Colon (tissue), 2 donors: ENCODE measurements around the gene C16orf74.

Source experiments
- FAIRE-seq: peaks from 2 replicates; lab custom pipeline; 2012; peaks lifted over from hg19 to GRCh38; lab: Jason Lieb, UNC
- donor health status: control.
- donor health status: control.

C16orf74 gene

DNA sequence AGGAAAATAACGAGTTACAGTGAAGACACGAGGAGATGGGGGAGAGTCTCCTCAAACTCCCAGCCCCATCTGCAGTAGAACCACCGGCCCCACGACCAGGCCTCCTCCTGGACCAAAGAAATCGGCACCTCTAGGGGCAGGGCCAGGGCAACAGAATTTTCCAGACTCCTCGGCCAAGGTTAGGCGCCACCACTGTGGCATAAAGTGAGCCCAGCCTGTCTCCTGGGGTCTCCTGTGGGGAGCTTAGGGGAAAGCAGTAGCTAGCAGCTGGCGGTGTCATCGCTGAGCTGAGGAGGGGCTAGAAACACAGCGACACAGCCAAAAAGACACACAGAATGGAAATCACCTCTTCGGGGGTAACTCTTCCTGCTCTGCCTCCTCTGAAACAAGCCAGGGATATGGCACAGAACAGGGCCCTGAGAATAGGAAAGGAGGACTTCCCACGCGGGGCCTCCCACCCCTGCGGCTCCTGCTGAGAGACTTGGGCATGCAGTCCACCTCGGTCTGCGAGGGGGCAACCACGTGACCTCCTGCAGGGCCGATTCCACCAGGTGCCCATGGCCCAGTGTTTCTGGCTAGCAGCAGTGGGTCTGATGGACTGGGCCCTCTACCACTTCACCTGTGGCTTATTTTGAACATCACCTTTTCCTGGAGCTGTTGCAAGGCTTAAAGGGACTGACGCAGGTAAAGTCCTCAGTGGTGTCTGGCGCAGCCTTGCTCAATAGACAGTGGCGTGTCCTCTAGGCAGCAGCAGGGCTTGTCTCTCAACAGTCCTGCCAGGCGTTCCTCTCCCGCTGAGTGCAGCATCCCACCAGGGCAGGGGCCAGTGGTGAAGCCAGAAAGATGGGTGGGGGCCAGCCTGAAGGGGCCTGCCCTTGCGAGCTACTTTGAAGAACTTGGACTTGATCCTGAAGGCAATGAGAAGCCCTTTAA, 55.4 kb downstream of the C16orf74 start:
- no peak for FAIRE-seq

DNA sequence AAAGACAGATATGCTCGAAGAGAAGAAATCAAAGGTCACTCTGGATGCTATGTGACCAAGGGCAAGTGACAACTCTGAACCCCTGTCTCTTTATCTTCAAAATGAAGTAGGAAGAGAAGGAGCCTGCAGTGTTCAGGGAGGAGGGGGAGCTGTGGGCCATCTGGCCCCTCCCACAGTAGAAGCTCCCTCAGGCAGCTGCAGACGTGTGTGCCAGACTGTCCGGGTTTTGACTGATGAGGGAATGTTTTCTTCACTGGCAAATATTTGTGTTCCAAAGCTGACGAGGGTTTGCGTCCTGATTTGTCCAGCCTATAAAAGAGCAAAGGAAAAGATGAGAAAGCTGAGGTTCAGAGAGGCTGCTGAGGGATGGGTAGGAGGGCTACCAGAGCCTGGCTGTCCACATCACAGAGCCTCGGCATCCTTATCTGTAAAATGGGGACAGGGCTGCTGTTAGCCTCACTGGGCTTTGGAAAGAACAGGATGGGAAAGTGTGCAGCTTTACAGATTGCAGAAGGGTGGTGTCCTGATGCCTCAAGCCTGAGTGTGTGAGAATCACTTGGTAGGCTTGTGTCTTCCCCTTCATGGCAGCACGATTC, 60.3 kb downstream of the C16orf74 start:
- FAIRE-seq: no peak

DNA sequence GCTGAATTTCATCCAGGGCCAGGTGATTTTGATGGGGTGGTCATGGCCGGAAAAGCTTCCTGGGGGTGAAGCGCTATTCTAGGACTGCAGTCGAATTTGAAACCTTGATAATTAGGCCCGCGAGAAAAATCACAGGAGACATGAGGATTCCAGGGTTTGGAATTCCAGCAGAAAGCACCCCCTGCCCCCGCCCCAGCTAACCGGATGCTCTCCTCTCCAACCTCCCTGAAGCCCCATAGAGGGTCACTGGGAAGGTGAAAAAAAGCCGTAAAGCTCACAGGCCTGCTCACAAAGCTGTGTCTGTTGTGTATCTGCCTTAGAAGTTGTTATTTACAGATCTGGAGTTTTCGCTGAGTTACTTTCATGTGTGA, 61.0 kb downstream of the C16orf74 start:
- FAIRE-seq: no peak

DNA sequence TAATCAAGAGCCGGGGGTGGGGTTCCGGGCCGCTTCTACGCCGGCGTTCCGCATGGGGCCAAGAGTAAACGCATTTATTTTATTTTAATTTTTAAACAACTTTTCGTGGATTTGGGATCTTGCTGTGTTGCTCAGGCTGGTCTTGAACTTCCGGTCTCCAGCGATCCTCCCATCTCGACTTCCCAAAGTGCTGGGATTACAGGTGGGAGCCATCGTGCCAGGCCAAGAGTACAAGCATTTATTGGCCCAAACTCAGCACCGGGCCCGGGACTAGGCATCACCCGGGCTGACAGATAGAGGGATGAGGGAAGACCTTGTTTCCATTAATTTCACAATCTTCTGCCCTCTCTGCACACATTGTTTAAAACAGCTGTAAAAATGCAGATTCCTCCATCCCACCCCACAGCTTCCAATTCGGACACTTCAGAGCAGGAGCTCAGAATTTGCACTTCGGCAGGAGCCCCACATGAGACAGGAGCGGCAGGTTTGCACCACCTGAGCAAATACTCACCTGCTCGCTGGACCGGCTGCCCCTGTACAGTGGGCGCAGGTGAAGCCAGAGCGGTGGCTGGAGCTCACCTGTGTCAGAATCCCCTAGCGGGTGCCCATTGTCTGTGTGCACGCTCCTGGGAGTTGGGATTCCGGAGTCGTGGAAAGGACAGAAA, 61.5 kb downstream of the C16orf74 start:
- no peak for FAIRE-seq

DNA sequence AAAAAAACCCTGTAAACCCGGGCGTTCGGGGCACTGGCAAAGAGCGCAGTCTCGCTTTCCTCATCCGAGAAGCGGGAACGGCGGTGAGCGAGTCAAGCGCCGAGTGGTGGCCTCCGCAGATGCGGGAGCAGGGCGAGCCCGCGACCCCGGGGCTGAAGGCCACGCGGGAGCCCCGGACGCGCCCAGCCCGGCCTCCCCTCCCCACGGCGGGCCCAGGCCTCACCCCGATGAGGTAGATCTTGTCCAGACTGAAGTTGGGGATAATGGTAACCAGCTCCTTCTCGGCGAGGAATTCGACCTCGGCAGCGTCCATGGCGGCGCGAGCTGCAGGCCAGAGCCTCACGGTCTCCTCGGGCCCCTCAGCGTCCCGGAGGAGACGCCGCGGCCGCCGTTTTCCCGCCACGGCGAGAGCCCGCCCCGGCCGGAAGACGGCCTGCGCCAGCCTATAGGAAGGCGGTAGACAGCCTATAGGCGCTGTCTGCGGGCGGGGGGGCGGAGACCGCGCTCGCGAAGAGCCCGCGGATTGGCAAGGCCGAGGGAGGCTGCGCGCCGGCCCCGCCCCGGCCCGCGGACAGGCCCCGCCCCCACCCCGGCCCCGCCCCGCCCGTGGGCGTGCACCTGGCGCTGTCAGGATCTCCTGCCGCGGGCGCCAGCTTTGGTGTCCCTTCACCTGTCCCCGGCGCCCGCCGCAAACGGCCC, 62.2 kb downstream of the C16orf74 start, which contains the start of gene GINS2:
Gene GINS2 (minus strand): TSS at position 369 of the 699 bp plus-strand sequence. CDS start 56 bp downstream, at position 313.
- FAIRE-seq: no peak

DNA sequence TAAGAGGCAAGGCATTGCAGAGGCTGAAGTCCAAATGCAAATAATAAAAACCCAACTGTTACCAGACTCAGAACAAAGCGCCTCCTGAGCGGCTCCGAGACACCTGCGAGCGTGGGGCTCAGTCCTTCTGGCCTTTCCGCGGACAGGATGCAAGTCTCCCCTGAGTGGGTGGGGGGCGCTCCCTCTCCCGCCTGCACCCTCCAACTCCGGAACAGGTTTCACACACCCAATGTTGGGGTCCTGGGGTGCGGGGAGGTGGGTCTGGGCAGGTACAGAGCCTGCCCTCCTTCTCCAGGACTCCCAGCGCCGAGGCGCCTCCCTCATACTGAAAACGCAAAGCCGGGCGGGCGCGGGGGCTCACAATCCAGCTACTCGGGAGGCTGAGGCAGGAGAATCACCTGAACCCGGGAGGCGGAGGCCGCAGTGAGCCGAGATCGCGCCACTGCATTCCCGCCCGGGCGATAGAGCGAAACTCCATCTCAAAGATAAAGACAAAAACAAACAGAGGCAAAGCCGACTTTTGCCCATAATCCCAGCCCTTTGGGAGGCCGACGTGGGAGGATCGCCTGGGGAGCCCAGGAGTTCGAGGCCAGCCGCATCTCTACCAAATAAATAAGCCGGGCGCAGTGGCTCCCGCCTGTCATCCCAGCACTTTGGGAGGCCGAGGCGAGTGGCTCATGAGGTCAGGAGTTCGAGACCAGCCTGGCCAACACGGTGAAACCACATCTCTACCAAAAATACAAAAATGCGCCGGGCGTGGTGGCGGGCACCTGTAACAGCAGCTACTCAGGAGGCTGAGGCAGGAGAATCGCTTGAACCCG, 63.0 kb downstream of the C16orf74 start:
- no peak for FAIRE-seq

DNA sequence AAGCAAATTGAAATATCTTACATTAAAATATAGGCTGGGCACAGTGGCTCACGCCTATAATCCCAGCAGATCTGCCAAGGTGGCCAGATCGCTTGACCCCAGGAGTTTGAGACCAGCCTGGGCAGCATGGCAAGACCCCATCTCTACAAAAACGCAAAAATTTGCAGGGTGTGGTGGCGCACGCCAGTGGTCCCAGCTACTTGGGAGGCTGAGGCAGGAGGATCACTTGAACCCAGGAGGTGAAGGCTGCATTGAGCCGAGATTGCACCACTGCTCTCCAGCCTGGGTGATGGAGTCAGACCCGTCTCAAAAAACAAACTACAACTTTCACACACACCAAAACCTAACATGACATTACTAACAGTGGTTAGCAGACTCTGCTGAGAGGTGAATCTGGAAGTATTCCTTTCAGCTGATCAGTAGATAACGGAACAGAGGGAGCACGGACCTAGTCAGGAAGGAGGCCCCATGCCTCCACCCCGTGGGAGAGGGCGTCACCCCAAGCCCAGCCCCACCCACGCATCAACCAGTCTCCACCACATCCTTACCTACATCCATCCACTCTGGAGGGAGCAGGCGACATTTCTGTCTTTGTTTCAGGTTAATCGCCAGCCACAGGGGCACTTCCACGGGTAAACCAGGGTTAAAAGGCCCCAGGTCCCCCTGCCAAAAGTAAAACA, 63.8 kb downstream of the C16orf74 start:
- FAIRE-seq: no peak

DNA sequence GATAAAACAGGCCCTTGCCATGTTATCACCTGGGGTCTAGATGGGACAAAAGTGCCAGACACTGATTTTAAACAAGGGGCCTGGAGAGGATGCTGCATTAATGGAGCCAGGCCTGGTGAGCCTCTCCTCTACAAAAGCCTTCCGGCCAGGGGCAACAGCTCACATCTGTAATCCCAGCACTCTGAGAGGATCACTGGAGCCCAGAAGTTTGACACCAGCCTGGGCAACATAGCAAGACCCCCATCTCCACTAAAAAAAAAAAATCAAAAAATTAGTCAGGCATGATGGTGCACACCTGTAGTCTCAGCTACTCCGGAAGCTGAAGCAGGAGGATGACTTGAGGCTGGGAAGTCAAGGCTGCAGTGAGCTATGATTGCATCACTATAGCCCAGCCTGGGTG, 65.6 kb downstream of the C16orf74 start:
- no peak for FAIRE-seq

DNA sequence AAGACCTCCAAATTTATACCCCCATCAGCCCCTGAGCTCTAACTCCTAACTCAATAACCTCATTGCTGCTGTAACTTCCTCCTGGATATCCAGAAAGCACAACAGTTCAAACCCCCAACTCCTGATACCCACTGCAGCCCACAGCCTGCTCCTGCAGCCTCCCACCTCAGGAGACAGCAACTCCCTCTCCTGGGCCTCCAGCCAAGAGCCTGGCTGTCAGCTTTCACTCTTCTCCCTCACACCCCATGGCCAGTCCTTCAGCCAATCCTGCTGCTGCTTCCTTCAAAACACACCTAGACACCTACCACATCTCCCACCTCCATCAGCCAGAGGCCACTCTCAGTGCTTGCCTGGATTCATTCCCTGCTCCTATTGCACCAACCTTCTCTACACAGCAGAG, 67.5 kb downstream of the C16orf74 start:
- FAIRE-seq: no peak

DNA sequence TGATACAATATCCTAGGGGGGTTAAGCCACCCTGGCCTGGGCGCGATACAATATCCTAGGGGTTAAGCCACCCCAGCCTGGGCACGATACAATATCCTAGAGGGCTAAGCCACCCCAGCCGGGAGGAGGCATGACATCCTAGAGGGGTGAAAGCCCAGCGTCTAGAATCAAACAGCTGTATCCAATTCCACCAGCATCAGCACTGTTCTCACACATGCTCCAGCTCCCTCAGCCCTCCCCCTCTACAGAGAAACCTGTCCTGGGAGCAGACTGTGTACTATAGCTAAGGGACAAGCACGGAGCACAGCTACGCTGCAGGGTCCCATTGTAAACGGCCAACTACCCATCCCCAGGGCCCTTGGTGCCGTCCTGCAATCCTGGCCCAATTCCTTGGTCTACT, 68.4 kb downstream of the C16orf74 start:
- no peak for FAIRE-seq

DNA sequence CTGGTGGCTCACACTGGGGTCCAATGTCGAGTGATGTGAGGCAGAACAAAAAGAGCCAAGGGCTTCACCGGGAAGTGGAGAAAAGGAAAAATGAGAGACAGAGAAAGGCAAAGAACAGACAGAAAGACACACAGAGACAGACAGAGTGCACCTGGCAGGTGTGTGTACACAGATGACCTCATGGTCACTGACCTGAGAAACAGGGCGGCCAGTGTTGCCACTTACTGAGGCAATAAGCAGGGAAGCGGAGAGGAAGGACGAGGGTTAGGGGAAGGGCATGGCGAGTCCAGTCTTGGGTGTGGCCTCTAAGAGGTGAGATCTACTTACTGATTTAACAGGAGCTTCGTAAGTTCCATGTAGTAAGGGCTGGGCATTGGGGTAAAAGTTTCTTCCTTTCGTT, 69.6 kb downstream of the C16orf74 start:
- no peak for FAIRE-seq

DNA sequence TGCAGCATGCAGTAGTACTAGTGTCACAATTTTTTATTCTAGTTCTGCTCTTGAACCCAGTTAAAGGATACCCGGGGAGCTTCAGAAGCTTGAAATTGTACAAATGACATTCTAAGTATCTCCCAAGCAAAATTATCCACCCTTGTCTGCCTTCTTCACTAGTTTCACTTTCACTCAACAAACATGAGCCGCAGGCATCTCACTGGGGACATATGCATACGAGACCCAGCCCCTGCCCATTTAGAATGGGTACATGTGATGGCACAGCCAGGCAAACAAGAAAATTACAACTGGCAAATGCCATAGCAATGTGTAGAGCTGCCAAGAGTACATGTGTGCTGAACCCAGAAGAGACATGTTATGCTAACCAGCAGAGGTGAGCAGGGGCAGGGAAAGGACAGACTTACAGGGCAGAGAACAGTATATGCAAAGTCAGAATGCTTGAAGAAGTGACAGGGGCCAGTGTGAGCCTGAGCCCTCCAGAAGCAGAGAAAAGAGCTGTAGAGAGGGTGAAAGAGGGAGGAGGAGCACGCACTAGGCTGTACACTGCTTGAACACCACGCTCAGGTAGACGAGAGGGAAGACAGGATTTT, 70.4 kb downstream of the C16orf74 start:
- no peak for FAIRE-seq

DNA sequence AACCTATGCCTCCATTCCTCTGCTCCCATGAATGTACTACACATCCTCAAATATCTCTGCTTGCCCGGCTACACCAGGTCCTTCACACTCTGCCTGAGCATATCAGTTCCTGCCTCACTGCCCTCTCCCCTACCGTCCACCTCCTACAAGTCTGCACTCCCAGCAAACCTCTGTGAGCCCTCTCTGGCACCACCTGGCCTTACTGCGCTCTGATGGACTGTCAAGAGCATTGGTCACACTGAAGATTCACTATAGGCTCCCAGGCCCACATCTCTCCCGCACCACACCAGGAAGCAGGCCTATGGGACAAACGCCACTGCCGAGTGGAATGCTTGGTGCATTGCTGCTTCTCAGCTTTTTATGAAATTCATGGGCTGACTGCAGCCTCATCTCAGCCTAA, 71.0 kb downstream of the C16orf74 start:
- no peak for FAIRE-seq

DNA sequence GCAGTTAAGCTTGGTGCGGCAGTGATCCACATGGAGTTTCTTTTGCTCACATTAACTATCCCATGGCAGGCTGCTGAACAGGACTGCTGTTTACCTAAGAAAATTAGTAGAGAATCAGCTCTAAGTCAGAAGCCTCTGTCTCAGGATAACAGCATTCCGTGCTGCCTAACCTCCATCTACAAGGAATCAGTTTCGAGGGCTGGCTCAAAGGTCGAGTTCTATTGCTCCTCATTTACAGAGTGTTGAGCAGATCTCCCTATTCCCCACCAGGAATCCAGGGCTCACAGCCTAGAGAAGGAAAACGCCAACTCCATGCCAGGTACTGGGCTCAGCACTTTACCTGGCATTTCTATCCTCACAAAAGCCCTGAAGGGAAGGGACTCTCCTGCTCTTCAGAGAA, 72.1 kb downstream of the C16orf74 start:
- no peak for FAIRE-seq

DNA sequence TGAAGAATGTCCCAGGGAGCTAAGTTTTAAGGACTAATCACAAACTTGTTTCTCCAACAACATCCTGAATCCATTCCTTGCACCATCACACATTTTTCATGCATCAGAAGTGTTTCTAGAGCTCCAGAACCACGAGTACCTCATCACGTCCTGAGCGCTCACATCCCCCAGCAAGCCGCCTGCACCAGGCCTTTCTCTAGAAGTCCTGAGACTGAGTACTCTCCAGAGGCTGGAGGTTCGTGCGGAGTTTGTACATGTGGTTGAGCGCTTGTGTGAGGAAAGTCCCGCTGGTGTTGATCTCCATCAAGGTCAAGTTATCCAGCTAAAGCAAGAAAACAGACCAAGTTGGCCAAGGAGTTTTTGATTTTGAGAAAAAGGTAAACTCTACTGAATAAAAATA, 72.9 kb downstream of the C16orf74 start:
- FAIRE-seq: no peak

DNA sequence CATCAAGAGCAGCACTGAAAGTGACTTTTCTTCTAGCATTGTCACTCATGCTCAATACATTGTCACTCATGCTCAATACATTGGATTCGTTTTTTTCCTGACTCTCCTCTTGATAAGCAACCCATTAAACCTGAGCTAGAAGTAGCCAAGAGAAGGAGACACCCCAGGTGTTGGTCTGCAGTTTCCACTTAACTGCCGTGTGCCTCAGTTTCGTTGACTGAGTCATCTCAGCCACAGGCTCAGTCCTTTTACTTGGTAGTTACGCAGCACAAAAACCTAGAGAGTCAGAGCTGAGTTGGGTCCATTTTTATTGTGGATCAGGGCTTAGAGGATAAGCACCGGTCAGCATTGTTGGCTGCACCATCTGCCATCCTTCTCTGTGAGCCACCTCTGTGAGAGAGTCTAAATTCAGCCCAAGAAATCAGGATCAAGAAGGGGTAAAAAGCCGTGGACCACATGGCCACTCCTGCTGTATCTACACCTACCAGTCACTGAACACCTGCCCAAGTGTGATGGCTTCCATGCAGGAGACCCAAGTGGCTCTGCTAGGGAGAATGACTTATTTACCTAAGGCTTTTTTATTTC, 73.4 kb downstream of the C16orf74 start:
- FAIRE-seq: no peak

DNA sequence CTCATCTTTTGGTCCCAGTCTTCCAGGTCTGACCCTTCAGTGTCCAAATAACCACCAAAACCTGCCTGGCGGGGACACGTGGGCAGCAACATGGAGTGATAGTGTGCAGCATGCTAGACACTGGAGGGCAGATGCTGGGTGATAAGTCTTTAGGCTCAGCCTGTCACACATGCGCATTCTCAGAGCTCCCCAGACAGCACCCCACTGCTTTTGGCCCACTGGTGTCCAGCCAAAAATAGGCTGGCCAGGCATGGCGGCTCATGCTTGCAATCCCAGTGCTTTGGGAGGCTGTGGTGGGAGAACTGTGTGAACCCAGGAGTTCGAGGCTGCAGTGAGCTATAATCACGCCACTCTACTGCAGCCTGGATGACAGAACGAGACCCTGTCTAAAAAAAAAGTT, 74.4 kb downstream of the C16orf74 start:
- FAIRE-seq: no peak

DNA sequence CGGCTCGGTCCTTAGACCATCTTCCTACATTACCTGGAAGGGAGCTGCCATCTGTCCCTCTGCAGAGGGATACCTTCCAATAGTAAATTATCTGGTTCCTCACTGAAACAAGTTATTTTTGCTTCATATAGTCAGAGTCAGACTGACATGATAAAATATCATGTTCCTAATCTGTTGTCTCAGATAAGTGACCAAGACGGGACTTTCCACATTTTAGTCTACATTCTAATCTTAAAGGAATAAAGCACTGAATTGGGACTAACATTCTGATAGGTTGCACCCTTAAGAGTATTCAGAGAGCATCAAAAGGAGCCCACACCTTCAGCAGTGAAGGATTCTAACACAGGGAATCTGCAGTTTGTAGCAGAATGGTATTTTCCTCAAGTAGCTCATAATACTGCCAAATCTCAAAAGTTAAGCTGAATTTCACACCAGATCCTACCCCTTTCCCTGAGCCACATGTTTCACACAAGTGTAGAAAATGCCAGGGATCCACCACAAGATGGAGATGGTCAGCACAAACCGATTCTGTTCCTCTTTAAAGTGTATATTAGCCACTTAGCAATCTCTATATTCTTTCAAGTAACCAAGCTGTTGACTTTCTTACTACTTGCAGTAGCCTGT, 75.5 kb downstream of the C16orf74 start:
- FAIRE-seq: no peak

DNA sequence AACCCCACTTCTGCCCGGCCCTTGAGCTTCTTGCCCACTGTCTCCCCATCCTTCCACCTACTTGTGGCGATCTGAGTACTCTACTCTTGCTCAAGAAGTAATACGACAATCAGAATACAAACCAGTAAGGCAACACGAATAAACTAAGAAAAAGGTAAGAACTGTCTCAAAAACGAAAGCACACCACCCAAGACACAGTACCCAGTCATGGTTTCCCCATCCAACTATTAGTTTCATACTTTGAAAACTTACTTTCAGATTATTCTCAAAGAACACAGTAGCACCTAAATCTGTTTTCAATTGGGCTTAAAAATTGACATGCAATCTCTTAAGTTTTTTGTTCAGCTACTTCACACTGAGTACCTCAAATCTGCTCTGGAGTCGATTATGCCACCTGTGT, 76.1 kb downstream of the C16orf74 start:
- no peak for FAIRE-seq

DNA sequence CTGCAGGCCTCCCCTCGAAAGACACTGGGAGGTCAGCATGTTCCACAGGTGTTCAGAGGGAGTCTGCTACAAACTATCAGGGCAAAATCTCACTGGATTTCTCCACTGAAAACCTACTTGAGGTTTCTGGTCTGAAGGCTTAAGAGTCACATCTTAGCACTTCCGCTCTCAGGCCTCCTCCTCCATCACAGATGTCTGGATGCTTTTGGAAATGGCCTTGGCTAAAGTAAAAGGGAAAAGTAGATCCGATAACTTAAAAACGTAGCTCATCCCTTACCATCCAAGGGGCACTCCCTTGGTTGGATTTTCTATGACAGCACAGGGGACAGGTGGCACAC, 76.5 kb downstream of the C16orf74 start:
- no peak for FAIRE-seq
